NCI-H2227 (cell line): ENCODE results near the gene ROBO1.
"Not testable (repeated sequence)": the region's sequence is repeated elsewhere in the genome, so short reads cannot be mapped to it uniquely, and the experiment has no call there.

Source experiments
- DNase-seq: peaks from one replicate; lab custom pipeline; 2025; ENCODE audit not compliant: unreplicated experiment; lab: John Stamatoyannopoulos, UW

ROBO1 gene

GRCh38 chr3:79178471-79179180 is 589.2 kb downstream of the ROBO1 start:
- DNase-seq: no peak

GRCh38 chr3:79175870-79176269 is 591.9 kb downstream of the ROBO1 start:
- no peak for DNase-seq

- DNase-seq: not testable (repeated sequence)
Measured at GRCh38 chr3:79173259-79173658, 594.5 kb downstream of the ROBO1 start.

- DNase-seq: no peak
Measured at GRCh38 chr3:79172241-79172640, 595.6 kb downstream of the ROBO1 start.

GRCh38 chr3:79170021-79170420 is 597.8 kb downstream of the ROBO1 start:
- no peak for DNase-seq

- DNase-seq: no peak
Measured at GRCh38 chr3:79167651-79168416, 600.0 kb downstream of the ROBO1 start.

GRCh38 chr3:79162653-79163052 is 605.1 kb downstream of the ROBO1 start:
- no peak for DNase-seq

- no peak for DNase-seq
Measured at GRCh38 chr3:79161941-79162340, 605.9 kb downstream of the ROBO1 start.

- DNase-seq: no peak
Measured at GRCh38 chr3:79160421-79160820, 607.4 kb downstream of the ROBO1 start.

GRCh38 chr3:79159736-79160135 is 608.1 kb downstream of the ROBO1 start:
- DNase-seq: no peak

- DNase-seq: no peak
Measured at GRCh38 chr3:79157191-79157590, 610.6 kb downstream of the ROBO1 start.

GRCh38 chr3:79154865-79155264 is 612.9 kb downstream of the ROBO1 start:
- DNase-seq: no peak

GRCh38 chr3:79148786-79149185 is 619.0 kb downstream of the ROBO1 start:
- DNase-seq: no peak

- no peak for DNase-seq
Measured at GRCh38 chr3:79146024-79146423, 621.8 kb downstream of the ROBO1 start.

- DNase-seq: no peak
Measured at GRCh38 chr3:79140708-79141107, 627.1 kb downstream of the ROBO1 start.

- no peak for DNase-seq
Measured at GRCh38 chr3:79139395-79140068, 628.3 kb downstream of the ROBO1 start.

- no peak for DNase-seq
Measured at GRCh38 chr3:79125313-79125984, 642.3 kb downstream of the ROBO1 start.

GRCh38 chr3:79115458-79115857 is 652.3 kb downstream of the ROBO1 start:
- DNase-seq: no peak

GRCh38 chr3:79113876-79114275 is 653.9 kb downstream of the ROBO1 start:
- DNase-seq: no peak

- no peak for DNase-seq
Measured at GRCh38 chr3:79111375-79112052, 656.3 kb downstream of the ROBO1 start.

- DNase-seq: no peak
Measured at GRCh38 chr3:79109754-79110153, 658.0 kb downstream of the ROBO1 start.
